HepG2 (cell line): ENCODE data around the gene ERCC4. TPM values are rescaled to one million over a fixed set of nuclear protein-coding genes. Genes with fewer than 3 reads are reported as not detected.

Experiments used
- CBX5 ChIP-seq: sonication (generic); formaldehyde crosslinking; IDR thresholded peaks from 2 replicates; pipeline ENCODE4 v1.4.0; 2020; ENCODE audit warnings: missing genetic modification reagents, borderline replicate concordance
- CCDC6 ChIP-seq: sonication (generic); formaldehyde crosslinking; IDR thresholded peaks from 2 replicates; pipeline ENCODE4 v1.8.1; 2022; ENCODE audit warnings: mild to moderate bottlenecking, missing genetic modification reagents, moderate library complexity
- NFIB ChIP-seq: sonication (generic); formaldehyde crosslinking; IDR thresholded peaks from 2 replicates; pipeline ENCODE4 v1.9.0; 2021; ENCODE audit warnings: missing genetic modification reagents, mild to moderate bottlenecking, borderline replicate concordance
- SOX5 ChIP-seq: IDR thresholded peaks from 2 replicates; pipeline ENCODE4 v1.6.1; 2016; ENCODE audit warnings: borderline replicate concordance
- TIGD3 ChIP-seq: sonication (generic); formaldehyde crosslinking; IDR thresholded peaks from 2 replicates; pipeline ENCODE4 v1.5.1; 2020; ENCODE audit warnings: mild to moderate bottlenecking, missing genetic modification reagents, borderline replicate concordance
- ZBTB8A ChIP-seq: sonication (generic); formaldehyde crosslinking; IDR thresholded peaks from 2 replicates; pipeline ENCODE4 v1.4.0; 2020; ENCODE audit warnings: mild to moderate bottlenecking, low read depth, missing genetic modification reagents, borderline replicate concordance
- ZNF232 ChIP-seq: sonication (generic); formaldehyde crosslinking; IDR thresholded peaks from 2 replicates; pipeline ENCODE4 v1.4.0; 2020; ENCODE audit warnings: missing genetic modification reagents, borderline replicate concordance
- ZNF674 ChIP-seq: sonication (generic); formaldehyde crosslinking; IDR thresholded peaks from 2 replicates; pipeline ENCODE4 v1.5.0; 2020; ENCODE audit warnings: low read depth, mild to moderate bottlenecking, missing genetic modification reagents
- ZNF800 ChIP-seq: sonication (generic); formaldehyde crosslinking; IDR thresholded peaks from 2 replicates; pipeline ENCODE4 v1.4.0; 2020; ENCODE audit warnings: missing genetic modification reagents
- polyA plus RNA-seq, 8 experiments: library from polyadenylated mRNA; depleted of rRNA in 3 of 8; stranded (reverse) in 7 of 8; unstranded in 1 of 8; fragments of >200 nt; fragmentation: Illumina TruSeq in 4 of 8; extraction: Trizol in 4 of 8; gene quantifications; 2 replicates each; pipeline versions ENCODE4 v1.2.1 to v1.2.3, GENCODE V29; 2011 to 2016; ENCODE audit warnings: low read depth in 4 of 8, missing spikeins in 1 of 8, mixed read lengths in 1 of 8; ENCODE audit not compliant: insufficient read depth in 1 of 8
- total RNA-seq, 5 experiments: library from RNA; depleted of rRNA; stranded (reverse); fragments of >200 nt; fragmentation: Illumina TruSeq; extraction: Trizol; gene quantifications; 2 replicates each; pipeline ENCODE4 v1.2.3, GENCODE V29; 2016; ENCODE audit warnings: low read depth in 1 of 5
- TF ChIP-seq, protein P1 (sequence below), 2 experiments: fragments of 450-650 bp in 1 of 2; sonication (generic) in 1 of 2; formaldehyde crosslinking in 1 of 2; IDR thresholded peaks; 2 replicates each; pipeline versions ENCODE4 v1.6.1 to v1.8.0; 2016 to 2022; ENCODE audit warnings: antibody characterized with exemption in 1 of 2, mild to moderate bottlenecking in 1 of 2, missing genetic modification reagents in 1 of 2
- TF ChIP-seq, protein P2 (sequence below): sonication (generic); formaldehyde crosslinking; IDR thresholded peaks from 2 replicates; pipeline ENCODE4 v1.5.1; 2020; ENCODE audit warnings: missing genetic modification reagents, mild to moderate bottlenecking, borderline replicate concordance

ERCC4 gene
- total and polyA plus RNA-seq, 2 of the 13 experiments (the other 11 are each of a cell fraction or from before 2014, with no cell fraction given), result 5.4 to 15.2 TPM

- TF ChIP-seq, protein P1, sequence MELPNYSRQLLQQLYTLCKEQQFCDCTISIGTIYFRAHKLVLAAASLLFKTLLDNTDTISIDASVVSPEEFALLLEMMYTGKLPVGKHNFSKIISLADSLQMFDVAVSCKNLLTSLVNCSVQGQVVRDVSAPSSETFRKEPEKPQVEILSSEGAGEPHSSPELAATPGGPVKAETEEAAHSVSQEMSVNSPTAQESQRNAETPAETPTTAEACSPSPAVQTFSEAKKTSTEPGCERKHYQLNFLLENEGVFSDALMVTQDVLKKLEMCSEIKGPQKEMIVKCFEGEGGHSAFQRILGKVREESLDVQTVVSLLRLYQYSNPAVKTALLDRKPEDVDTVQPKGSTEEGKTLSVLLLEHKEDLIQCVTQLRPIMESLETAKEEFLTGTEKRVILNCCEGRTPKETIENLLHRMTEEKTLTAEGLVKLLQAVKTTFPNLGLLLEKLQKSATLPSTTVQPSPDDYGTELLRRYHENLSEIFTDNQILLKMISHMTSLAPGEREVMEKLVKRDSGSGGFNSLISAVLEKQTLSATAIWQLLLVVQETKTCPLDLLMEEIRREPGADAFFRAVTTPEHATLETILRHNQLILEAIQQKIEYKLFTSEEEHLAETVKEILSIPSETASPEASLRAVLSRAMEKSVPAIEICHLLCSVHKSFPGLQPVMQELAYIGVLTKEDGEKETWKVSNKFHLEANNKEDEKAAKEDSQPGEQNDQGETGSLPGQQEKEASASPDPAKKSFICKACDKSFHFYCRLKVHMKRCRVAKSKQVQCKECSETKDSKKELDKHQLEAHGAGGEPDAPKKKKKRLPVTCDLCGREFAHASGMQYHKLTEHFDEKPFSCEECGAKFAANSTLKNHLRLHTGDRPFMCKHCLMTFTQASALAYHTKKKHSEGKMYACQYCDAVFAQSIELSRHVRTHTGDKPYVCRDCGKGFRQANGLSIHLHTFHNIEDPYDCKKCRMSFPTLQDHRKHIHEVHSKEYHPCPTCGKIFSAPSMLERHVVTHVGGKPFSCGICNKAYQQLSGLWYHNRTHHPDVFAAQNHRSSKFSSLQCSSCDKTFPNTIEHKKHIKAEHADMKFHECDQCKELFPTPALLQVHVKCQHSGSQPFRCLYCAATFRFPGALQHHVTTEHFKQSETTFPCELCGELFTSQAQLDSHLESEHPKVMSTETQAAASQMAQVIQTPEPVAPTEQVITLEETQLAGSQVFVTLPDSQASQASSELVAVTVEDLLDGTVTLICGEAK (IDR thresholded peaks at IDR 0.05), result no peak
- TF ChIP-seq, protein P1 (CRISPR knock-in tag; IDR thresholded peaks at IDR 0.05), result peak; percentile 91
- peak; percentile 94 for TF ChIP-seq CCDC6 (CRISPR knock-in tag)
- TF ChIP-seq ZNF232 (CRISPR knock-in tag), result peak; percentile 89
- TF ChIP-seq, protein P2, sequence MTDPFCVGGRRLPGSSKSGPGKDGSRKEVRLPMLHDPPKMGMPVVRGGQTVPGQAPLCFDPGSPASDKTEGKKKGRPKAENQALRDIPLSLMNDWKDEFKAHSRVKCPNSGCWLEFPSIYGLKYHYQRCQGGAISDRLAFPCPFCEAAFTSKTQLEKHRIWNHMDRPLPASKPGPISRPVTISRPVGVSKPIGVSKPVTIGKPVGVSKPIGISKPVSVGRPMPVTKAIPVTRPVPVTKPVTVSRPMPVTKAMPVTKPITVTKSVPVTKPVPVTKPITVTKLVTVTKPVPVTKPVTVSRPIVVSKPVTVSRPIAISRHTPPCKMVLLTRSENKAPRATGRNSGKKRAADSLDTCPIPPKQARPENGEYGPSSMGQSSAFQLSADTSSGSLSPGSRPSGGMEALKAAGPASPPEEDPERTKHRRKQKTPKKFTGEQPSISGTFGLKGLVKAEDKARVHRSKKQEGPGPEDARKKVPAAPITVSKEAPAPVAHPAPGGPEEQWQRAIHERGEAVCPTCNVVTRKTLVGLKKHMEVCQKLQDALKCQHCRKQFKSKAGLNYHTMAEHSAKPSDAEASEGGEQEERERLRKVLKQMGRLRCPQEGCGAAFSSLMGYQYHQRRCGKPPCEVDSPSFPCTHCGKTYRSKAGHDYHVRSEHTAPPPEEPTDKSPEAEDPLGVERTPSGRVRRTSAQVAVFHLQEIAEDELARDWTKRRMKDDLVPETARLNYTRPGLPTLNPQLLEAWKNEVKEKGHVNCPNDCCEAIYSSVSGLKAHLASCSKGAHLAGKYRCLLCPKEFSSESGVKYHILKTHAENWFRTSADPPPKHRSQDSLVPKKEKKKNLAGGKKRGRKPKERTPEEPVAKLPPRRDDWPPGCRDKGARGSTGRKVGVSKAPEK (CRISPR knock-in tag), result 0 out of 2 replicates have a peak, but pooled peaks have one; percentile 86
- peak; percentile 56; the same call in 1 of the 2 replicates for TF ChIP-seq SOX5 (CRISPR knock-in tag)
- TF ChIP-seq NFIB (CRISPR knock-in tag), result no peak
- no peak for TF ChIP-seq TIGD3 (CRISPR knock-in tag)
- TF ChIP-seq CBX5, result peak; percentile 79; the same call in 1 of the 2 replicates
- TF ChIP-seq ZNF674 (CRISPR knock-in tag), result peak; percentile 97
- no peak for TF ChIP-seq ZBTB8A (CRISPR knock-in tag)
- peak; percentile 71; the same call in 1 of the 2 replicates for TF ChIP-seq ZNF800 (CRISPR knock-in tag)
These were observed at the start of gene ERCC4 (continued) for GRCh38 chr16:13919683-13920509.
